Loucy (cell line): ENCODE data around the gene BUB1.

Experiments used
- H2AFZ ChIP-seq: fragments of 200-600 bp; sonication (generic); 2 replicates; pipeline ENCODE4 v1.6.0; 2016; ENCODE audit warnings: antibody characterized with exemption, mild to moderate bottlenecking, low read length, moderate library complexity
- H3F3A ChIP-seq: fragments of 200-600 bp; 2 replicates; pipeline ENCODE4 v1.6.0; 2016; ENCODE audit warnings: antibody characterized with exemption, low read depth, mild to moderate bottlenecking
- H3K27me3 ChIP-seq: fragments of 200-600 bp; sonication (generic); 2 replicates; pipeline ENCODE4 v1.6.1; 2014; ENCODE audit warnings: low read length, mild to moderate bottlenecking; ENCODE audit not compliant: insufficient read depth, poor library complexity, severe bottlenecking
- H3K36me3 ChIP-seq: fragments of 200-600 bp; sonication (generic); 2 replicates; pipeline ENCODE4 v1.6.1; 2016; ENCODE audit warnings: low read length; ENCODE audit not compliant: insufficient read depth
- H3K4me1 ChIP-seq: fragments of 200-600 bp; sonication (generic); 2 replicates; pipeline ENCODE4 v1.5.1; 2014; ENCODE audit warnings: low read length, mild to moderate bottlenecking; ENCODE audit not compliant: insufficient read depth, poor library complexity, severe bottlenecking
- H3K4me2 ChIP-seq: fragments of 200-600 bp; sonication (generic); 2 replicates; pipeline ENCODE4 v1.6.0; 2014; ENCODE audit warnings: antibody characterized with exemption, low read length, low read depth, mild to moderate bottlenecking; ENCODE audit not compliant: poor library complexity, severe bottlenecking
- H3K4me3 ChIP-seq: fragments of 200-600 bp; sonication (generic); 2 replicates; pipeline ENCODE4 v1.5.1; 2014; ENCODE audit warnings: low read length, mild to moderate bottlenecking, mixed read lengths; ENCODE audit not compliant: poor library complexity, severe bottlenecking
- H3K79me2 ChIP-seq: fragments of 200-600 bp; sonication (generic); 2 replicates; pipeline ENCODE4 v1.6.1; 2014; ENCODE audit warnings: low read length; ENCODE audit not compliant: insufficient read depth
- H3K9ac ChIP-seq: fragments of 200-600 bp; sonication (generic); 2 replicates; pipeline ENCODE4 v1.6.0; 2014; ENCODE audit warnings: mild to moderate bottlenecking, low read depth, low read length, moderate library complexity; ENCODE audit not compliant: poor library complexity, severe bottlenecking
- H3K9me2 ChIP-seq: fragments of 200-600 bp; sonication (generic); replicated peaks from 2 replicates; pipeline ENCODE4 v1.6.1; 2016; ENCODE audit warnings: low read depth, low read length, mixed read lengths
- H3K9me3 ChIP-seq: fragments of 200-600 bp; sonication (generic); 2 replicates; pipeline ENCODE4 v1.6.1; 2014; ENCODE audit warnings: mild to moderate bottlenecking, antibody characterized with exemption, low read length, low read depth; ENCODE audit not compliant: insufficient read depth
- H4K20me1 ChIP-seq: fragments of 200-600 bp; sonication (generic); 2 replicates; pipeline ENCODE4 v1.6.0; 2014; ENCODE audit warnings: antibody characterized with exemption, low read length, mild to moderate bottlenecking; ENCODE audit not compliant: insufficient read depth, poor library complexity, severe bottlenecking
- EZH2phosphoT487 ChIP-seq: fragments of 200-600 bp; IDR thresholded peaks from 2 replicates; pipeline ENCODE4 v1.6.1; 2018; ENCODE audit warnings: antibody characterized with exemption, mild to moderate bottlenecking, moderate library complexity, borderline replicate concordance
- TF ChIP-seq, protein P1 (sequence below): fragments of 200-600 bp; sonication (generic); conservative IDR thresholded peaks from 2 replicates; pipeline ENCODE4 v1.5.1; 2014; ENCODE audit warnings: mild to moderate bottlenecking, antibody characterized with exemption, low read length

Gene BUB1

DNA sequence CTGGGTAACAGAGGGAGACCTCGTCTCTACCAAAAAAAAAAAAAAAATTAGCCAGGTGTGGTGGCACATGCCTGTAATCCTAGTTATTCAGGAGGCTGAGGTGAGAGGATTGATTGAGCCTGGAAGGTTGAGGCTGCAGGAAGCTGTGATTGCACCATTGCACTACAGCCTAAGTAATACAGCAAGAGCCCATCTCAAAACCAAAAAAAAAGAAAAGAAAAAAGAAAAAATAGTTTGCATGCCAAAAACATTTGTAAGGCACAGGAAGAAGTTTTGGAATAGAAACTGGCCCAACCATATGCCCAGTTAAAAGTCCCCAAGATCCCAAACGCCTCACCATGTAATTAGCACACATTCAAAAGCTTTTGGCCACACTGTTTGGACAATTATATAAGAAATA lies 41.1 kb upstream of the BUB1 start:
- H3K4me2 ChIP-seq = no peak overlapping the region
- no peak overlapping the region for H3K4me3 ChIP-seq

GRCh38 chr2:110718382-110718781 lies 40.5 kb upstream of the BUB1 start:
- H4K20me1 ChIP-seq = no peaks in the 10 kb centered on the region
- H2AFZ ChIP-seq = no peak overlapping the region
- H3K9me3 ChIP-seq = no peaks in the 10 kb centered on the region
- no peaks in the 10 kb centered on the region for H3K79me2 ChIP-seq
- H3F3A ChIP-seq = no peaks in the 10 kb centered on the region
- TF ChIP-seq, protein P1, sequence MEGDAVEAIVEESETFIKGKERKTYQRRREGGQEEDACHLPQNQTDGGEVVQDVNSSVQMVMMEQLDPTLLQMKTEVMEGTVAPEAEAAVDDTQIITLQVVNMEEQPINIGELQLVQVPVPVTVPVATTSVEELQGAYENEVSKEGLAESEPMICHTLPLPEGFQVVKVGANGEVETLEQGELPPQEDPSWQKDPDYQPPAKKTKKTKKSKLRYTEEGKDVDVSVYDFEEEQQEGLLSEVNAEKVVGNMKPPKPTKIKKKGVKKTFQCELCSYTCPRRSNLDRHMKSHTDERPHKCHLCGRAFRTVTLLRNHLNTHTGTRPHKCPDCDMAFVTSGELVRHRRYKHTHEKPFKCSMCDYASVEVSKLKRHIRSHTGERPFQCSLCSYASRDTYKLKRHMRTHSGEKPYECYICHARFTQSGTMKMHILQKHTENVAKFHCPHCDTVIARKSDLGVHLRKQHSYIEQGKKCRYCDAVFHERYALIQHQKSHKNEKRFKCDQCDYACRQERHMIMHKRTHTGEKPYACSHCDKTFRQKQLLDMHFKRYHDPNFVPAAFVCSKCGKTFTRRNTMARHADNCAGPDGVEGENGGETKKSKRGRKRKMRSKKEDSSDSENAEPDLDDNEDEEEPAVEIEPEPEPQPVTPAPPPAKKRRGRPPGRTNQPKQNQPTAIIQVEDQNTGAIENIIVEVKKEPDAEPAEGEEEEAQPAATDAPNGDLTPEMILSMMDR = no peak
- TF ChIP-seq EZH2phosphoT487 = no peak
- no peak overlapping the region for H3K9ac ChIP-seq
- H3K4me2 ChIP-seq = no peak overlapping the region
- H3K9me2 ChIP-seq = no peaks in the 10 kb centered on the region
- H3K36me3 ChIP-seq = no peaks in the 10 kb centered on the region
- H3K4me3 ChIP-seq = no peak overlapping the region
- peaks cover 14% of the 10 kb centered on the region for H3K4me1 ChIP-seq
- H3K27me3 ChIP-seq = no peaks in the 10 kb centered on the region

More for the DNA sequence above, 41.1 kb upstream of the BUB1 start:
- H3K4me1 ChIP-seq = peaks cover 8% of the 10 kb centered on the region
- no peak overlapping the region for H2AFZ ChIP-seq
- no peak for TF ChIP-seq EZH2phosphoT487
- TF ChIP-seq, protein P1 = no peak
- H3K27me3 ChIP-seq = no peaks in the 10 kb centered on the region
- no peaks in the 10 kb centered on the region for H3K9me3 ChIP-seq
- H4K20me1 ChIP-seq = no peaks in the 10 kb centered on the region
- H3K79me2 ChIP-seq = no peaks in the 10 kb centered on the region
- H3K36me3 ChIP-seq = no peaks in the 10 kb centered on the region
- no peaks in the 10 kb centered on the region for H3F3A ChIP-seq
- no peaks in the 10 kb centered on the region for H3K9me2 ChIP-seq
- H3K9ac ChIP-seq = no peak overlapping the region

DNA sequence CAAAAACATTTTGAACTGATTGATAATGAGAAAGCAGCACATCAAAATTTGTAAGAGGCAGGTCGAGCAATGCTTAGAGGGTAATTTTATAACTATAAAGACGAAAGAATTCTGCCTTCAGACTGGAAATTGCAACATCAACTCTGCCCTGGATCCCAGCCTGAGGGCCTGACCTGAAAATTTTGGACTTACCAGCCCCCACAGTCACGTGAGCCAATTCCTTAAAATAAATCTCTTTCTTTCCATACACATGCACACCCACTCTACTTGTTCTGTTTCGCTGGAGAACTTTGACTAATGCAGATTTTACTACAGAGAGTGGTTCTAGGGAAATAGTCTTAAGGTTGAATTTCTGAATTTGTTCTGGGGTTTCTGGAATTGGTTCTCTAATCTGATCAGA lies 39.9 kb upstream of the BUB1 start:
- H3K4me2 ChIP-seq = no peak overlapping the region
- H3K4me1 ChIP-seq = peaks cover 21% of the 10 kb centered on the region
- no peaks in the 10 kb centered on the region for H3K79me2 ChIP-seq
- H3K27me3 ChIP-seq = no peaks in the 10 kb centered on the region
- H3F3A ChIP-seq = no peaks in the 10 kb centered on the region
- TF ChIP-seq, protein P1 = no peak
- no peak for TF ChIP-seq EZH2phosphoT487
- H3K36me3 ChIP-seq = no peaks in the 10 kb centered on the region
- no peaks in the 10 kb centered on the region for H3K9me2 ChIP-seq
- H2AFZ ChIP-seq = no peak overlapping the region
- no peaks in the 10 kb centered on the region for H4K20me1 ChIP-seq
- no peak overlapping the region for H3K4me3 ChIP-seq
- no peaks in the 10 kb centered on the region for H3K9me3 ChIP-seq
- no peak overlapping the region for H3K9ac ChIP-seq
